K562 (cell line): Measurements from ENCODE around the gene GPR15LG. TPM values are rescaled to one million over a fixed set of nuclear protein-coding genes. Genes with fewer than 3 reads are reported as not detected.

ENCODE experiments used
- ATAC-seq: fragments of 200-7000 bp; cut with Tn5 transposase; 3 replicates; pipeline ENCODE4 v1.9.1; 2020; ENCODE audit warnings: moderate library complexity
- BruUV-seq: library from RNA; stranded (reverse); fragments of 400-500 nt; replicated peaks from 2 replicates; lab custom pipeline; 2021; lab: Mats Ljungman, UMichigan
- CTCF ChIA-PET: fragments of 300-600 bp; formaldehyde crosslinking; extraction: SDS; loops from one replicate; lab custom pipeline; 2021; ENCODE audit warnings: low intra/inter-chr PET ratio; lab: Yijun Ruan, JAX
- POLR2A ChIA-PET: fragments of 300-600, 350-650 bp; sonication (Branson Sonifier 250); formaldehyde crosslinking; extraction: SDS; loops from one replicate; lab custom pipeline; 2021; ENCODE audit warnings: antibody characterized with exemption, inconsistent platforms; lab: Yijun Ruan, JAX
- DNase-seq, 4 experiments: peaks; one replicate each; pipeline versions ENCODE4 v3.0.0 to v3.0.0-alpha.2; 2011 to 2018; ENCODE audit warnings: low spot score in 3 of 4, mixed read lengths in 3 of 4; ENCODE audit errors: extremely low read depth in 1 of 4
- FAIRE-seq: peaks from 2 replicates; lab custom pipeline; 2011; peaks lifted over from hg19 to GRCh38; lab: Jason Lieb, UNC
- H2AFZ ChIP-seq: 2 replicates; pipeline ENCODE4 v1.6.0; 2011; ENCODE audit warnings: low read depth, low read length, control low read depth, inconsistent platforms
- H3K27ac ChIP-seq: fragments of 200-600 bp; 3 replicates; pipeline ENCODE4 v1.8.0; 2011; ENCODE audit warnings: low read depth, mild to moderate bottlenecking, control low read depth, inconsistent platforms, low read length, moderate library complexity, mixed read lengths; ENCODE audit errors: extremely low read depth
- H3K27me3 ChIP-seq, 2 experiments: fragments of 300-600 bp in 1 of 2; 2 replicates in 1 of 2; 3 replicates in 1 of 2; pipeline versions ENCODE4 v1.6.0 to v1.8.0; 2011; ENCODE audit warnings: inconsistent platforms in 2 of 2, low read length in 2 of 2, mild to moderate bottlenecking in 1 of 2, mixed read lengths in 1 of 2, moderate library complexity in 1 of 2; ENCODE audit not compliant: control insufficient read depth in 2 of 2, insufficient read depth in 2 of 2
- H3K36me3 ChIP-seq: fragments of 300-600 bp; 3 replicates; pipeline ENCODE4 v1.8.0; 2011; ENCODE audit warnings: mild to moderate bottlenecking, low read length, inconsistent platforms; ENCODE audit not compliant: control insufficient read depth, insufficient read depth
- H3K4me1 ChIP-seq, 2 experiments: fragments of 200-600 bp in 1 of 2; replicated peaks in 1 of 2; 2 replicates in 1 of 2; 3 replicates in 1 of 2; pipeline versions ENCODE4 v1.5.1 to v1.8.0; 2011; ENCODE audit warnings: inconsistent platforms in 2 of 2, low read length in 2 of 2, mild to moderate bottlenecking in 1 of 2, mixed read lengths in 1 of 2, moderate library complexity in 1 of 2; ENCODE audit not compliant: control insufficient read depth in 2 of 2, insufficient read depth in 2 of 2
- H3K4me2 ChIP-seq: 2 replicates; pipeline ENCODE4 v1.6.1; 2011; ENCODE audit warnings: low read length, control low read depth, inconsistent platforms, mixed read lengths; ENCODE audit not compliant: insufficient read depth
- H3K4me3 ChIP-seq: fragments of 200-600 bp; sonication (generic), shearing (Covaris generic); 2 replicates; pipeline ENCODE4 v1.5.1; 2016; ENCODE audit warnings: control low read depth, inconsistent platforms
- H3K79me2 ChIP-seq: fragments of 200-600 bp; 3 replicates; pipeline ENCODE4 v1.8.0; 2011; ENCODE audit warnings: low read length, inconsistent platforms; ENCODE audit not compliant: control insufficient read depth, insufficient read depth
- H3K9ac ChIP-seq, 2 experiments: 2 replicates each; pipeline versions ENCODE4 v1.6.0 to v1.6.1; 2011; ENCODE audit warnings: low read depth in 2 of 2, low read length in 2 of 2, control low read depth in 1 of 2, inconsistent platforms in 1 of 2, mild to moderate bottlenecking in 1 of 2, mixed read lengths in 1 of 2; ENCODE audit not compliant: insufficient read depth in 1 of 2
- H3K9me1 ChIP-seq: one replicate; pipeline ENCODE4 v1.6.0; 2011; ENCODE audit warnings: inconsistent platforms, mild to moderate bottlenecking, low read length, moderate library complexity; ENCODE audit not compliant: control insufficient read depth, insufficient read depth
- H3K9me3 ChIP-seq: replicated peaks from 2 replicates; pipeline ENCODE4 v1.5.1; 2011; ENCODE audit warnings: low read depth, low read length, inconsistent platforms; ENCODE audit not compliant: control insufficient read depth, insufficient read depth
- H4K20me1 ChIP-seq: replicated peaks from 2 replicates; pipeline ENCODE4 v1.6.1; 2011; ENCODE audit warnings: low read length, inconsistent platforms, mixed read lengths; ENCODE audit not compliant: control insufficient read depth, insufficient read depth
- BRCA1 ChIP-seq, 2 experiments: fragments of 450-650 bp in 1 of 2; sonication (generic) in 1 of 2; formaldehyde crosslinking in 1 of 2; IDR thresholded peaks; 2 replicates each; pipeline versions ENCODE4 v1.5.0 to v1.6.1; 2017 to 2020; ENCODE audit warnings: mild to moderate bottlenecking in 1 of 2, missing genetic modification reagents in 1 of 2
- FOXK1 ChIP-seq: sonication (generic); formaldehyde crosslinking; IDR thresholded peaks from 2 replicates; pipeline ENCODE4 v1.8.0; 2022; ENCODE audit warnings: missing genetic modification reagents, mild to moderate bottlenecking, borderline replicate concordance
- NUFIP1 ChIP-seq: fragments of 450-650 bp; IDR thresholded peaks from 2 replicates; pipeline ENCODE4 v1.6.1; 2018; ENCODE audit not compliant: partially characterized antibody
- PHF8 ChIP-seq: fragments of 200-600 bp; sonication (generic); IDR thresholded peaks from 2 replicates; pipeline ENCODE4 v1.6.1; 2012; ENCODE audit warnings: mixed run types, mild to moderate bottlenecking, inconsistent platforms, low read length, moderate library complexity, borderline replicate concordance
- SRSF9 ChIP-seq: fragments of 200-400 bp; formaldehyde crosslinking; IDR thresholded peaks from 2 replicates; pipeline ENCODE4 v1.6.1; 2017; ENCODE audit warnings: low read depth, low read length, borderline replicate concordance
- ZC3H4 ChIP-seq: sonication (generic); formaldehyde crosslinking; IDR thresholded peaks from 2 replicates; pipeline ENCODE4 v1.9.0; 2021; ENCODE audit warnings: missing genetic modification reagents, borderline replicate concordance
- ZNF77 ChIP-seq: fragments of 250-450 bp; sonication (Bioruptor Pico); IDR thresholded peaks from 2 replicates; pipeline ENCODE4 v1.5.0; 2020
- WGBS: fragments of 100-300 bp; shearing (Covaris generic); methylation state at CpG from one replicate; pipeline ENCODE4 v1.1.6; 2016; ENCODE audit warnings: low coverage, mixed read lengths; ENCODE audit not compliant: insufficient coverage; ENCODE audit errors: missing lambda C conversion rate; 5-methylcytosine and 5-hydroxymethylcytosine counted together
- in situ Hi-C: fragments of 300-500 bp; cut with MboI; formaldehyde crosslinking; loops from 4 replicates; pipeline ENCODE4 v1.15.0; 2018; ENCODE audit warnings: inconsistent platforms, mixed read lengths
- intact Hi-C: fragments of 100-400 bp; cut with micrococcal nuclease; formaldehyde crosslinking; loops from 2 replicates; pipeline ENCODE4 v1.14.2; 2022
- polyA plus RNA-seq, 8 experiments: library from polyadenylated mRNA; depleted of rRNA in 4 of 8; stranded (reverse) in 5 of 8; unstranded in 3 of 8; fragments of >200 nt; fragmentation: Nextera tagmentation in 2 of 8; fragmentation: Illumina TruSeq in 1 of 8; extraction: Ambion mirVana in 2 of 8; extraction: Trizol in 1 of 8; gene quantifications; 2 replicates each; pipeline versions ENCODE4 v1.2.1 to v1.2.3, GENCODE V29; 2011 to 2014; ENCODE audit warnings: inconsistent platforms in 1 of 8, missing spikeins in 1 of 8
- total RNA-seq, 7 experiments: library from RNA; depleted of rRNA in 6 of 7; stranded (reverse); fragments of >200 nt in 6 of 7; fragmentation: Illumina TruSeq in 2 of 7; extraction: Trizol in 2 of 7; gene quantifications; 2 replicates each; pipeline versions ENCODE4 v1.2.1 to v1.2.3, GENCODE V29; 2011 to 2021; ENCODE audit warnings: low replicate concordance in 1 of 7

GPR15LG gene
- total and polyA plus RNA-seq, 9 of the 15 experiments (the other 6 are each of a cell fraction or from before 2014, with no cell fraction given) = 0.51 TPM; not detected in 8

DNA sequence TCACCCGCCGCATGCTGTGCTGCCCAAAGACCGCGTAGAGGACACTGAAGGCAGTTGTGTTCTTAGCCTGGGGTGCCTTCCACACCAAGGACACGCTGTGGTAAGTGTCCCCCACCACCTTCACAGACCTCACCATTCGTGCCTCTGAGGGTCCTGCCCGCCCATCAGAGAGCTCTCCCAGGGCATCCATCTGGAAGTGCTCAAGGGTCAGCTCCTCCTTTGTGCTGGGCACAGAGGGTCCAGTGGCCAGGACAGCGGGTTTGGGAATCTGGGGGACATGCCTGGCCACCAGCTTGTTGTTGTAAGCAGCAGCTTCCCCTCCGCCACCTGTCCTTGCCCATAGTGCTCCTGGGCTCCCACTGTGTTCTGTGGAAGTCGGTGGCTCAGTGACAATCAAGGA, 58.8 kb downstream of the GPR15LG start:
- Histone ChIP-seq H3K4me3 (no peak overlapping the region), H3K9me1 (no peaks in the 10 kb centered on the region), H3K79me2 (no peaks in the 10 kb centered on the region), H3K4me1 (peaks cover 0 to 4% of the 10 kb centered on the region in 2 experiments; a peak in 2 of 5 replicates), H4K20me1 (no peaks in the 10 kb centered on the region), H3K9me3 (no peaks in the 10 kb centered on the region), H2AFZ (no peak overlapping the region), H3K27me3 (peaks cover 13 to 36% of the 10 kb centered on the region in 2 experiments; a peak in 4 of 5 replicates)
- intact Hi-C loops = no loop called here
- DNase-seq (no peak), FAIRE-seq (no peak)
- CTCF ChIA-PET = no interaction called here
- TF ChIP-seq ZNF77 (CRISPR knock-in tag) (no peak), FOXK1 (CRISPR knock-in tag) (no peak), BRCA1 (IDR thresholded peaks at IDR 0.05) (no peak), BRCA1 (CRISPR knock-in tag; IDR thresholded peaks at IDR 0.05) (no peak), PHF8 (no peak), ZC3H4 (CRISPR knock-in tag) (no peak), SRSF9 (no peak), NUFIP1 (no peak)
- TF ChIP-seq, all 486 proteins: peak for 0
- no peak overlapping the region for H3K4me2 ChIP-seq
- H3K27ac ChIP-seq = no peak overlapping the region
- H3K9ac ChIP-seq = 0 out of 4 replicates have a peak overlapping the region, but pooled peaks of 1 of the 2 experiments have one; percentile 12
- 2% methylated on average over 10 of the region's 10 CpGs for WGBS
- POLR2A ChIA-PET = interaction anchor here (3.1 kb wide), 1 partner anchor 14 kb away, joined by 13 read pairs; the partner anchor contains the start of gene RGR
- in situ Hi-C loops = no loop called here
- no peak; the same call in 2 of the 3 replicates for ATAC-seq
- no TSS peak for BruUV-seq
- H3K36me3 ChIP-seq = no peaks in the 10 kb centered on the region
